Activated T-helper 1 cell treated with anti-CD3 and anti-CD28 coated beads, Interleukin-12 subunit alpha, Interleukin-12 subunit beta, Interleukin-2, Interleukin-4 antibody, amounts not matched to agents 30 ng/mL and 10 ng/mL and 1 ng/mL, durations not matched to agents 14 hours and 24 hours and 36 hours (primary cell): Measurements from ENCODE around the gene PLD5. TPM values are rescaled to one million over a fixed set of nuclear protein-coding genes. Genes with fewer than 3 reads are reported as not detected.

Experiments used
- DNase-seq: peaks from one replicate; pipeline ENCODE4 v3.0.0; 2021; ENCODE audit warnings: low spot score
- H3K27ac Mint-ChIP-seq: one replicate; pipeline ENCODE4 v1.8.0; 2021; ENCODE audit warnings: mild to moderate bottlenecking, mixed read lengths
- H3K27me3 Mint-ChIP-seq: one replicate; pipeline ENCODE4 v1.8.0; 2022; ENCODE audit warnings: mild to moderate bottlenecking, moderate library complexity, mixed read lengths; ENCODE audit not compliant: insufficient read depth
- H3K36me3 Mint-ChIP-seq: one replicate; pipeline ENCODE4 v1.8.0; 2021; ENCODE audit warnings: low read depth, mixed read lengths
- H3K4me1 Mint-ChIP-seq: one replicate; pipeline ENCODE4 v1.8.0; 2021; ENCODE audit warnings: low read depth, mixed read lengths
- H3K4me3 Mint-ChIP-seq: one replicate; pipeline ENCODE4 v1.8.0; 2021; ENCODE audit warnings: mild to moderate bottlenecking, moderate library complexity, mixed read lengths
- H3K9me3 Mint-ChIP-seq: one replicate; pipeline ENCODE4 v1.8.0; 2021; ENCODE audit warnings: mixed read lengths
- intact Hi-C: fragments of 100-400 bp; cut with micrococcal nuclease; formaldehyde crosslinking; loops from one replicate; pipeline ENCODE4 v1.15.1; 2024
- total RNA-seq: library from RNA; stranded (reverse); gene quantifications from 2 replicates; pipeline ENCODE4 v1.2.3, GENCODE V29; 2022

Gene PLD5
- total RNA-seq, 1 donor from 2014 or later = not detected

DNA sequence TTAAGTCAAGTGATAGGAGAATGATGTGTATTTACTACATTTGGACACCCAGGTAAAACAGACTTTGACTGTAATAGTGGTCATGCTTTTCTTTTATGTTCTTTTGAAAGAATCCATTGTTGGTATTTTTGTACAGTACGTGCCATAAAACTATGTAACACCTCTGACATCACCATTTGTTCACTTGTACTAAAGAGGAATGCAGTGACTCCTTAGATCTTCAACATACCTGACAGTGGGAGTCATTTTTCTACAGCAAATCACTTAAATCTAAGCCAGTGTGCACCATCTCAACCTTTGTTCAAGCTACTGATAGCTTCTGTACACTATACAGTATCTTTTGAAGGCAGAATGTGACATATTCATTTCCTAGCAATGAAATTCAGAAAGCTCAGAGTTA lies 6.3 kb upstream of the PLD5 start:
- Mint-ChIP-seq H3K4me3 (no peak overlapping the region), H3K27ac (no peak overlapping the region), H3K4me1 (no peaks in the 10 kb centered on the region), H3K27me3 (peaks cover 14% of the 10 kb centered on the region), H3K36me3 (no peaks in the 10 kb centered on the region), H3K9me3 (no peaks in the 10 kb centered on the region)
- intact Hi-C loops = no loop called here
- DNase-seq = no peak

DNA sequence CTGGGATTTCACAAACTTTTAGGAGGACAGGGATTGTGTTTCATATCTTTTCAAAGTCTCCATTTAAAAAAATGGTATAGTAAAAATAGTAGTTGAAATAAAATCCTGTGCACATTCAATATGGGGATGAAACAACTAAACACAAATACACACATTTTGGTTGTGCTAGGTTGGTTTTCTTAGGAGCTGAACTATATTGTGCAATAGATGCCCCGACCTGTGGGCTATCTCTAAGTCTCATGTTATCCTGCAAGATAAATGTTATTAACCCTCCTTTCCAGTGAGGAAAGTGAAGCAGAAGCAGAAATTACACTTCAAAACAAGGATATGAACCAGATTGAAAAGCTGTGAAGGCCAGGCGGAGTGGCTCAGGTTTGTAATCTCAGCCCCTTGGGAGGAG lies 1.3 kb upstream of the PLD5 start:
- Mint-ChIP-seq H3K4me3 (peak overlapping the region; percentile 45), H3K27me3 (peaks cover 38% of the 10 kb centered on the region)

DNA sequence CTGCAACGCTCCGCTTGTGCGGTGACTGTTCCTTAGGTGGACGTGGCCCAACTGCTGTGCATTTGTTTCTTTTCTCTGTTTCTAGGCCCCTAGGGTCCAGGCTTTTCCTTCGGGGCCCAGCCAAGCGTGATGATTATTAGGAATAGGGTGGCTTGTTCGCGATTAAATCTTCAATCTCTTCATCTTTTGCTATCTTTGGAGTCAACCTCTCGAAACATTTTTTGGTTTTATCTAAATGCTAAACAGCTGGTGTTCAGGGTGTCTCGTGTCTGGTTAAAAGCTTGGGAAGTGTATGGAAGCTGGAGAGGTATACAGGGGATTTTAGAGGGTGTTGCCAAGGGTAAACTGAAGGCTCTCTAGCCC lies 844 bp upstream of the PLD5 start:
- H3K9me3 Mint-ChIP-seq = no peaks in the 10 kb centered on the region
- no peak overlapping the region for H3K27ac Mint-ChIP-seq
- H3K36me3 Mint-ChIP-seq = no peaks in the 10 kb centered on the region
- peaks cover 38% of the 10 kb centered on the region for H3K27me3 Mint-ChIP-seq
- H3K4me3 Mint-ChIP-seq = peak overlapping the region; percentile 45
- intact Hi-C loops = no loop called here
- no peak for DNase-seq
- no peaks in the 10 kb centered on the region for H3K4me1 Mint-ChIP-seq

More for the DNA sequence above, 1.3 kb upstream of the PLD5 start:
- Mint-ChIP-seq H3K9me3 (no peaks in the 10 kb centered on the region), H3K36me3 (no peaks in the 10 kb centered on the region), H3K27ac (no peak overlapping the region), H3K4me1 (no peaks in the 10 kb centered on the region)
- intact Hi-C loops = no loop called here
- no peak for DNase-seq

DNA sequence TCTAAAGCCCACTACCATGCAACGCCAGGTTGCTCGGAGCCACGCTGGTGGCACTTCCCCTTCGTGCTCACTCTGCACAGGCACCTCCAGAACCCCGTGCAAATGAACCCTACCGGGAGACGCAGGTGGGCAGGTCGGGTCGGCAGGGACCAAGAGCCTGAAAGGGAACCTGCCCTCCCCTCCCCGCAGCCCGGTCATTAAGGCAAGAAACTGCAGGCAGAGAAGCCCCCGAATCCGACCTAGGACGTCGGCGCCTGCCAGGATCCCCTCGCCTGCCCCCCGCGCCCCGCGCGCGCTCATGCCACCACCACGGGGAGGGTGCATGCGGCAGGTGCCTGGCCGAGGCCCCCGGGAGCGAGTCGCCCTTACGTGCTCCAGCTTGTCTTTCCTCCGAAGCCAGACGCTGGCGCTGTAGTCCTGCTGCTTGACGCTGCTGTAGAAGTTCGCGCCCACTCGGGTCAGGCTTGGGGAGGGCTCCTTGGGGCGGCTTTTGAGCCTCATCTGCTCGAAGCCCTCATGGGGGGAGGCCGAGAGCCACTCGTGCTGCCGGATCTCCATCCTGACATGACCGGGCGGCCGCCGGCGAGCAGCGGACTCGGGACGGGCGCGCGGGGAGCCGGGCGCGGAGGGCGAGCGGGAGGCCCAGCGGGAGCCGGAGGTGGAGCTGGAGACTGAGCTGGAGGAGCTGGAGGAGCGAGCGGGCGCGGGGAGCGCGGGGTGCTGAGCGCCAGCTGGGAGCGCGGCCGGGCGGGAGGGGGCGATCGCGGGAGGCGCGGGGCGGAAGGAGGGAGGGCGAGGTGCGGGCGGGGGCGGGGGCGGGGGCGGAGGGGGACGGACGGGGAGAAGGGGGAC lies 552 bp downstream of the PLD5 start:
- H3K9me3 Mint-ChIP-seq = no peaks in the 10 kb centered on the region

DNA sequence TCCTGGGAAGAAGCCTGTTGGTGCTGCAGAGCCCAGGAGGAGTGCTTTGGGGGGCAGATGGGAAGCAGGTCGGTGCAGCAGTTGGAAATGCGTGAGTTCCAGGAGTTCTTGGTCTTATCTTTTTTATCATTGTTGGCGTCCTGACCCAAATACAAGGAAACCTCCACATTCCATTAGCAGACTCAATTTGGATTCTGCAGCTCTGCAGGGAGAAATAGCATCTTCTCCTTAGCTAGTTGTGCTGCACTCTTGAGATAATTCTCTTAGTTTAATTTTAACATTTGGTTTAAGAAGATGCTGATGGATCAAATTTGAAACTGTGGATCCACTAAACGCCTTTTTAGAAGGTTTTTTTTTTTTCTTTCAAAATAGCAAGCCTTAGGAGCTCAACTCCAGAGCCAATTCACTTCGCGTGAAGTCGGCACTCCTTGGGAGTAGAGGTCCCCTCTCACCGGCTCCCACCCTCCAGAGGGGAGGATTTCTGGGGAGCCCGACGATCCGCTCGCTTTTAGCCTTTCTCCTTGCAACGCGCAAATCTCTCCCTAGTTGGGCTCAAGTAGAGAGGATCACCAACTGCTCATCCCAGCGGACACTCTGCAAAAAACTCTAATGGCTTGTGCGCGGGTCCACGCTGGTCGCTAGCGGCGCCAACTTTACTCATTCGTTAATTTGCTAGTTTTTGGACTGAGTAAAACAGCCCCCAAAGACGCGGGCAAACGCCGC lies 1.3 kb downstream of the PLD5 start:
- DNase-seq = no peak
- no peaks in the 10 kb centered on the region for H3K9me3 Mint-ChIP-seq
- H3K36me3 Mint-ChIP-seq = no peaks in the 10 kb centered on the region
- intact Hi-C loops = no loop called here
- H3K27ac Mint-ChIP-seq = no peak overlapping the region
- H3K4me1 Mint-ChIP-seq = no peaks in the 10 kb centered on the region
- no peak overlapping the region for H3K4me3 Mint-ChIP-seq
- H3K27me3 Mint-ChIP-seq = peaks cover 36% of the 10 kb centered on the region

More for the DNA sequence above, 552 bp downstream of the PLD5 start:
- intact Hi-C loops = no loop called here
- H3K27ac Mint-ChIP-seq = no peak overlapping the region
- H3K36me3 Mint-ChIP-seq = no peaks in the 10 kb centered on the region
- peaks cover 36% of the 10 kb centered on the region for H3K27me3 Mint-ChIP-seq
- no peaks in the 10 kb centered on the region for H3K4me1 Mint-ChIP-seq
- DNase-seq = no peak
- no peak overlapping the region for H3K4me3 Mint-ChIP-seq

DNA sequence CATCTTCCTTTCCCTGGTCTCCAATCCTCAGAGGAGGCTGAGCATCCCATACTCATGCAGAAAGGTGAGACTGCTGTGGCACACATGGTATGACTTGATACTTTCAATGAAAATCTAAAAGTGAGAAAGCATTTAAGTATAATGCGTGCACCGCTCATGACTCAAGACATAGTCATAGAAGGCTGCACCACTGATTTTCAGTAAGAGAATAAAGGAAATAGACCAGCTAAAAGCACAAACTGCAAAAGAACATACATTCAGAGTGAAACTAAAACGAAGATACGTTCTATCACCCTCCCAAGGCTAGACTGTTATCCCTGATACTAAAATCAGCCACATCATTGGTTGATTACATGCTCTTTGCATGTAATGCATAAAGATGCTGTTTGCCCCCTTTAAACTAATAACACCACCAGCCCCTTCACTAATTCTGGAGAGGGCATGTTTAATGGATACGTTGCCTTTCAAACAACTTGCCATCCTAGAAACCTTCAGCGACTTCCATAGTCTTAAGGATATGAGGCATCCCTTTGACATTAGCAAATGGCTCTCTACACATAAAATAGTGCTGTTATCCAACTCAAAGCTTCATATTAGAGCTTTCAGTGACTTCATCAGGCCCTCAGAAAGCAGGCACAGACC lies 2.1 kb downstream of the PLD5 start:
- no peaks in the 10 kb centered on the region for H3K9me3 Mint-ChIP-seq
- DNase-seq = no peak

DNA sequence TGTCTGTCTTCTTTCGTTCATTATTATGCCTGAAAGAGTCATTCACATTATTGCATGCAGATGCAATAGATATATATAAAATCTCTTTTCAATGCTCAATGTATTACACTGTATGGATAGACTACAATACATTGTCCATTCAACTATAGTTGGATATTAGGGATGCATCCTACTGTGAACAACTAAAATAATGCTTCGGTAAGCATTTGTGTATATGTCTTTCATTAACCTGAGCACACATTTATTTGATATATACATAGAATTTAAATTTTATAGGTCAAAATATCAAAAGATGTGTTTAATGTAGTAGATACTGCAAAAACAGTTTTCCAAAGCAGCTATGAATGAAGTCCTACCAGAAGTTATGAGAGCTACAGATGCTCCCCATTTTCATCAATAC lies 8.9 kb downstream of the PLD5 start:
- intact Hi-C loops = no loop called here
- H3K27me3 Mint-ChIP-seq = no peaks in the 10 kb centered on the region
- H3K4me3 Mint-ChIP-seq = no peak overlapping the region
- no peaks in the 10 kb centered on the region for H3K4me1 Mint-ChIP-seq
- no peaks in the 10 kb centered on the region for H3K36me3 Mint-ChIP-seq
- no peaks in the 10 kb centered on the region for H3K9me3 Mint-ChIP-seq
- H3K27ac Mint-ChIP-seq = no peak overlapping the region
- no peak for DNase-seq

More for the DNA sequence above, 2.1 kb downstream of the PLD5 start:
- Mint-ChIP-seq H3K4me1 (no peaks in the 10 kb centered on the region), H3K27ac (no peak overlapping the region), H3K36me3 (no peaks in the 10 kb centered on the region), H3K27me3 (peaks cover 32% of the 10 kb centered on the region), H3K4me3 (no peak overlapping the region)
- intact Hi-C loops = no loop called here

DNA sequence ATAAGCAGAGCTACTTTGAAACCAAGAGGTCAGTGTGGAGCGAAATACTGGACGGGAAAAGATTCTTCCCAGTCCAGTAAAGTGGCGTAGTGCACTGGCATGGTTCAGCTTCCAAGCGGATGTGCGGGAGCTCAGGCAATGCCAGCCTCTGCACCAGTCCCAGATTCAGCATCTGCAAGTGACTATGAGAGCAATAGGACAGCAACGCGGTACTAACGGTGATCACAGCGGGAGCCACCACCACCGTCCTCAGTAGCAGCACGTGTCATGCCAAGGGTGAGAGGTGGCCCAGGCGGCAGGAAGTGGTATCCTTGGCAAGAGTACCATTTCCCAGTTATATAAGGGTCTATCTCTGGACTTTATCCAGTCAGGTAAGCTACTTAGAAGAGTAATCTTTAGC lies 17.8 kb downstream of the PLD5 start:
- Mint-ChIP-seq H3K9me3 (no peaks in the 10 kb centered on the region), H3K36me3 (no peaks in the 10 kb centered on the region), H3K27ac (no peak overlapping the region), H3K27me3 (no peaks in the 10 kb centered on the region), H3K4me1 (no peaks in the 10 kb centered on the region), H3K4me3 (no peak overlapping the region)
- intact Hi-C loops = no loop called here
- no peak for DNase-seq

DNA sequence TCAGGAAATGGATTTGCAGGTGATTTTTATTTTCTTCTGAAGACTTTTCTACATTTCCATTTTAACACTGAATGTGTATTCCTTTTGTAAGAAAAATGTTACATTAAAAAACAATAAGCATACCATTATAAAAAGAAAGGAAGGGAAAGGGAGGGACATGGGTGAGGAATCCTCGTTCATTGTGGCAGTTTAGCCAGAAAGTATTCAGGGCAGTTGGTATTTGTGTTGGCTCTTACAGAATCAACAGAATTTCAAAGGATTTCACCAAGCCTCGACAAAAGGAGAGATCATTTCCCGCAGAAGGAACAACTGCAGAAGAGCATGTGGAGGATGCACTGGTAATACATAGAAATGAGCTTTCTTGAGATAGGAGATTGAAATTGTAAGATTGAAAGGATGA lies 35.0 kb downstream of the PLD5 start:
- no peaks in the 10 kb centered on the region for H3K27me3 Mint-ChIP-seq

DNA sequence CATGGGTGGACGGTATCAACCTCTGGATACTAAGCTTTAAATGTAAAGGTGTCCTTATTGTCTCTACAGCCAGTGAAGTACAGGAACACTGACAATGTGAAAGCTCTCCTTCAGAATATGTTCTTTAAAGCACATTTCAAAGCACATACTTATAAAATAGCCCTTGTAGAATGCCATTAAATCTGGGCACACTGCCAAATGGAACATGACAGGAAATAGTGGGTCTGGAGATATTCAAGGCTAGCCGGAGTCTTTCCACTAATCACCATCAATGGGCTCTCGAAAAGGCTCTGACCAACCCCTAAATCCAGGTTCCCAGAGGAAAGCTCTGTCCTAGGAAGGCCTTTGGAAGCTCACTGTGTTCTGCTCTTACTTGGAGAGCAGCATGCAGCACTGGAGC lies 46.6 kb downstream of the PLD5 start:
- DNase-seq = no peak
- H3K36me3 Mint-ChIP-seq = no peaks in the 10 kb centered on the region
- H3K9me3 Mint-ChIP-seq = no peaks in the 10 kb centered on the region
- intact Hi-C loops = no loop called here
- H3K27ac Mint-ChIP-seq = no peak overlapping the region
- H3K4me1 Mint-ChIP-seq = no peaks in the 10 kb centered on the region
- no peak overlapping the region for H3K4me3 Mint-ChIP-seq
- no peaks in the 10 kb centered on the region for H3K27me3 Mint-ChIP-seq

More for the DNA sequence above, 35.0 kb downstream of the PLD5 start:
- H3K4me3 Mint-ChIP-seq = no peak overlapping the region
- no peaks in the 10 kb centered on the region for H3K36me3 Mint-ChIP-seq
- DNase-seq = no peak
- intact Hi-C loops = no loop called here
- H3K9me3 Mint-ChIP-seq = no peaks in the 10 kb centered on the region
- H3K4me1 Mint-ChIP-seq = no peaks in the 10 kb centered on the region
- H3K27ac Mint-ChIP-seq = no peak overlapping the region

DNA sequence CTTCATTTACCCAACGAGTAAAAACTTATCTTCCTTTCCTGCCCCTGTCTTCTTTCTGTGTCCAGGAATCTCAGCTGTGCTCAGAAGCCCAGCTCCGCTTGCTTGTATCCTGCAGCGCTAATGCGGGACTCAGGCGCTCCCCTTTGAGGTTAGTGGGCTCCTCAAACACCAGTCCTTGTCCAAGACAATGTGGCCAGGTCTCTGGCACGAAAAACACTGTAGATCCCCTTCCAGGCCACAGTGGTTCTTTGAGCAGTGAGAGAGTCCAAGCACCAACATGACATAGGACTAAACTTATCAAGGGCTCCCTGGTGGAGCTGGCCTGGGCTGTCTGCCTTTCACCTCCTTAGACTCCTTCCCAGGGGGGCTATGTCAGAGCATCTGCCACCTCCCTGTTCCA lies 53.7 kb downstream of the PLD5 start:
- Mint-ChIP-seq H3K4me1 (no peaks in the 10 kb centered on the region), H3K27me3 (peaks cover 1% of the 10 kb centered on the region), H3K27ac (no peak overlapping the region), H3K36me3 (no peaks in the 10 kb centered on the region), H3K9me3 (no peaks in the 10 kb centered on the region), H3K4me3 (no peak overlapping the region)
- intact Hi-C loops = no loop called here
- no peak for DNase-seq

DNA sequence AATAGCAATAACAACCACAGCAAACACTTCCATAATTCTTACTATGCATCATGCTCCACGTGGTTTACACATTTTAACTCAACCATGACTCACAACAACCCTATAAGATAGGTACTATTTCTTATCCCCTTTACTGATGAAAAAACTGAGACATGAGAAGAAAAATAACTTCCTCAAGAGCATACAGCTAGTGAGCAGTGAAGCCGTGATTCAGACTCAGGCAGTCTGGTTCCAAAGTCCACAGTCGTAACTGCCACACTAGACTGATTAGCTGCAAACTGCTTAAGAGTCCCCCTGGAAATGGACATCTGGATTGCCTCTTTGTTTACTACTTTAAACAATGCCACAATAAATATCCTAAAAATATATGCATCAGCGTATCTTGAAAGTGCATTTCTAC lies 55.7 kb downstream of the PLD5 start:
- intact Hi-C loops = no loop called here
- H3K4me1 Mint-ChIP-seq = no peaks in the 10 kb centered on the region
- peaks cover 1% of the 10 kb centered on the region for H3K27me3 Mint-ChIP-seq
- DNase-seq = no peak
- H3K9me3 Mint-ChIP-seq = no peaks in the 10 kb centered on the region
- H3K27ac Mint-ChIP-seq = no peak overlapping the region
- no peaks in the 10 kb centered on the region for H3K36me3 Mint-ChIP-seq
- H3K4me3 Mint-ChIP-seq = no peak overlapping the region

DNA sequence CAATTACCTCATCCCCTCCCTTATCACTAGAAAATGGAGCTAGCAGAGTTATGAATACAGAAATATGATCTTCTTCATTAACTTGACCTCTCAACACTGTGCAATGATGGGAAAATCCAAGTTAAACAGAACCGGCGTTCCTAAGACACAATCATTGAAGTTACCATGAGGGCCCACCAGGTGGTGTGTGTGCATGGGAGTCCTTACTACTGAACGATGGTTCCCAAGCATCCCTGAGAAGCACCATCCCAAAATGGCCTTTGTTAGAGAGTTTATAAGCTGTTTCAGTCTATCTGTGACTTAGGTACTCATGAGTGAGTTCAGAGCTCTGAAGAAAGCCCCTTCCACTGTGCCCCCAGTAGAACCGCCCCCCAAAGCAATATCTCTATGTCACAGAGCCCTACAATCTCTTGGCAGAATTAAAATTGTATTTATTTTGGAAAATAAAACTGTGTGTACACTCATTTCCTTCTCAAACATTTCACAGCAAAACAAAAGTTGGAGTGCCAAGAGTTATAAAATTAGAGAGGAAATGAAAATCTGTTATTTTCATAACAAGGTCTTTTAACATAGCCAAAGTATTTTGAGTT lies 56.8 kb downstream of the PLD5 start:
- peaks cover 1% of the 10 kb centered on the region for H3K27me3 Mint-ChIP-seq
- H3K27ac Mint-ChIP-seq = no peak overlapping the region
- intact Hi-C loops = no loop called here
- no peak for DNase-seq
- H3K4me3 Mint-ChIP-seq = no peak overlapping the region
- H3K9me3 Mint-ChIP-seq = no peaks in the 10 kb centered on the region
- no peaks in the 10 kb centered on the region for H3K36me3 Mint-ChIP-seq
- H3K4me1 Mint-ChIP-seq = no peaks in the 10 kb centered on the region
